HG03196 (cell line): ENCODE measurements around the gene C1orf185.
"Not testable (repeated sequence)": the region's sequence is repeated elsewhere in the genome, so short reads cannot be mapped to it uniquely, and the experiment has no call there.

Source experiments
- ATAC-seq: cut with Tn5 transposase; IDR thresholded peaks from one replicate; pipeline ENCODE4 v1.9.1; 2021; ENCODE audit not compliant: unreplicated experiment

The C1orf185 gene

DNA sequence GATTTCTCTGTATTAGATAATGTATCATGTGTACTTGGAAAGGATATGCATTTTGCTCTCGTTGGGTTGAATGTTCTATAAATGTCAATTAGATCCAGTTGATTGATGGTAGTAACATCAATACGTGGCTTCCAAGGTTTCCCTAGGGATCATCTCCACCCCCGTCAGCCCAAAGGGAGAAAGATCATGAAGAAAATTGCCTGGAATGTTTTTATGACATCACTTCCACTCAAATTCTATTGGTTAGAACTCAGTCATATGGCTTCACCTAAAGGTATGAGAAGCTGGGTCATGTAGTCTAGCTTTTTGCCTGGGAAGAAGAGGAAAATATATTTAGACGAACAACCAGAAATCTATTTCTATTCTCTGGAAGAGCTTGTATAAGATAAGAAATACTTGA is at the start of gene C1orf185:
C1orf185 (plus strand) TSS at position 253 of the 400 bp plus-strand sequence; CDS start at position 259, 6 bp downstream.
- no peak for ATAC-seq

DNA sequence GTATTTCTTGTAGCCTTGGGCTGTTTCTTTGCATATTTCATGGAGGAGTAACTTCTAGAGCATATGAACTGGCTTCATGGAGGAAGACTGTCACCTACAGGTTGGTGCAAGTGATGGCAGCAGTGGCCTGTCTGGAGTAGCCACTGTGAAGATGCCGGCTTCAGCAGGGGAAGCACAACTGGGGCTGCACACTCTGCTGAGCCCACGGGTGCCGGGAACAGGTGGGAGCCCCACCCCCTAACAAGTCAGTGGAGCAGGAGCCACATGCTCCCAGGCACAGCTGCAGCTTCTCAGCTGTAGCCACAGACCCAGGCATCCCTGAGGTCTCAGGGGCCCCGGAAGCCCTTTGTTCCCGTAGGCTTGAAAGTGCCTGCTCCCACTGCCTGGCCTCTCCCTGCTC is 43.2 kb upstream of the C1orf185 start:
- no peak for ATAC-seq

DNA sequence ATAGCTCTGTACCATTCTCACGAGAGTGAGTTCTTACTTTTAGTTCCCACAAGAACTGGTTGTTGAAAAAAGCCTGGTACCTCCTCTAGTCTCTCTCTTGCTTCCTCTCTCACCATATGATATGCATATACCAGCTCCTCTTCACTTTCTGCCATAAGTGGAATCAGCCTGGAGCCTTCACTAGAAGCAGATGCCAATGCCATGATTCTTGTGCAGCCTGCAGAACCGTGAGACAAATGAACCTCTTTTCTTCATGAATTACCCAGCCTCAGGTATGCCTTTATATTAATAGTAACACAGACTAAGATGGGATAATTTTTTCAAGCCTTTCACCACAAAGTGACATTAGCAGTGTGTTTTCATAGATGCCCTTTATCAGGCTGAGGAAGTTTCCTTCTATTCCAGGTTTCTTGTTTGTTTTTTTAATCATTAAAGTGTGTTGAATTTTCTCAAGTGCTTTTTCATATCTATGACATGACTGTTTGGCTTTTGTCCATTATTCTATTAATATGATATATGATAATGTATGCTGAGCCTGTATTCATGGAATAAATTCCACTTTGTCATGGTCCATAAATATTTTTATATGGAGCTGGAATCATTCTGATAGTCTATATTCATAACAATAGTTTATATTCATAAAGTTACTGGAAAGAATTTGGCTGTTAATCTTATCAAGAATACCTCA is 40.7 kb upstream of the C1orf185 start:
- ATAC-seq: no peak

DNA sequence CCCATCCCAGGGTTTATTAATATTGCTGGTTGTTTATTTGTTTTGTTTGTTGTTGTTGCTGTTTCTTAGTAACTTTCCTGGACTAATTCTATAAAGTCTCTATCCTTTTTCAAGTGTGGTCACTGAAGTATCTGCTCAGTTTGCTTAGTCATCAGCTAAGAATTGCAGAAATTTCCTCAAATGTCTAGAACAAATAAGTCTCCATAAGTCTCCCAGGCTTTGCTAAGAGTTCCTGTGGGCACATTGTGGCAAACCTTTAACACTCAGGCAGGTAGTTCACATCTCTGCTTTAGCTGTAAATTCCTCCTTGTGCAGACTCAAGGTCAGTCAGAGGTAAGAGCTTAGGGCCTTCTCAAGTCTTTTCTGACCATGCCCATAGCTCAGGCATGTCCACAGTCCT is 38.9 kb upstream of the C1orf185 start:
- no peak for ATAC-seq

DNA sequence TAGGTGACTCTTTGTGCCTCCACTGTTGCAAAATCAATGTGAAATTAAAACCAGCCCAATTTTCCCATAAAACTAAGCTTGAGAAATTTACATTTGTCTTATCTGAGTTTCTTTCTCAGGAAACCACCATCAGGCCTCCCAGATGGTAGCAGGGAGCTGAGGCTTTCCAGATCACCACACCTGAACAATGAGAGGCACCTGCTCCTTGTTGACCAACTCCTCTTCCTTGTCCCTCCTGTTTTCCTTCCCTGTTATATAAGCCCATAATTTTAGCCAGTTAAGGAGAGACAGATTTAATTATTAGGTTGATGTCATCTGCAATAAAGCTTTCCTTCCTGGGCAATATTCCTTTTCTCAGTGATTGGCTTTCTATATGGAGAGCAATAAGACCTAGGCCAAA is 32.0 kb upstream of the C1orf185 start:
- ATAC-seq: no peak

DNA sequence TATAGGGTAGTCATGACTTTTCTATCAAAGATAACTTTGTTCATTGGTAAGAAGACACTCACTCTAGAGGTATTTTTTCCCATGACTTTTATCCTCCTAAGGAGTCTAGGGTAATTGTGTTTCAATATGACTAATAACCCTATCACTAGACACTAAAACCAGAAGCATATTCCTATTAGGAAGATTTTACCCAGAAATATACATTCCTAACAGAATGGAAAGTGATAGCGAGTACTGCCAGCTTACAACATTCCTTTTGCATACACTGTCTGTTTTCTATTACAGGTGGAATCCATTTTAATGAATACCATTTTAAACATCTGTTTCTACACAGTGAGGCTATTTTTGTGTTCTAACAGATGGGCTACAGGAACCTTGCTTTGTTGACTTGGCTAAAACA is 31.4 kb upstream of the C1orf185 start:
- no peak for ATAC-seq

DNA sequence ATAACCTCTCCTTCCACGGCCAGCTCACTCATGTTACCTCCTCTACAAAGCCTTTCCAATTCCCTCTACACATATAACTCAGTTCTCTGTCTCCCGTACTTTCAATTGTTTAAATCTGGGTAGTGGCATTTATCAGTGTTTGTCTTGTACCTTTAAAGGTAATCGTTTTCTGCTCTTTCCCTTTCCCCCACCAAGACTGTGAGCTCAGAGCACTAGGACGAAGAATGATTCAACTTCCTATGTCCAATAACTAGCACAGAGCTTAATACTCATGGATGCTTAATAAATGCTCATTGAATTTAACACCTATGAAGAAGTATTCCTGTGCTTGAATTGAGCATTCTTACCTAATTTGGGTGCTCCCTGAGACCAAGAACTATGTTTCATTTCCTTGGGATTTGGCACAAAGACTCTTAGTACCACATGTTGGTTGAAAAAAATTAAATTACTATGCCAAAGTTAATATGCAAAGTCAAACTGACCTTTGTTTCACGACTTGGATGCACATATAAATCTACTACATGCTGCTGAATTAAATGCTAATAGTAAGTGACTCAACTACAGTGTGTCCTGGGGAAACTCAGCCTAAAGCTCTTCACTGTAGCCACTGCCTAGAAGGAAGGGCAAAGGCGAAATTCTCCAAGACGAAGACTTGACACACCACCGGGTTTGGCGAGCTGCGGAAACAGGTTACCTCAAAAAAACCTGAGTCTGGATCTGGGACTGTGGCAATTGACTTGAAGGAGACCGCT is 30.6 kb upstream of the C1orf185 start:
- no peak for ATAC-seq

DNA sequence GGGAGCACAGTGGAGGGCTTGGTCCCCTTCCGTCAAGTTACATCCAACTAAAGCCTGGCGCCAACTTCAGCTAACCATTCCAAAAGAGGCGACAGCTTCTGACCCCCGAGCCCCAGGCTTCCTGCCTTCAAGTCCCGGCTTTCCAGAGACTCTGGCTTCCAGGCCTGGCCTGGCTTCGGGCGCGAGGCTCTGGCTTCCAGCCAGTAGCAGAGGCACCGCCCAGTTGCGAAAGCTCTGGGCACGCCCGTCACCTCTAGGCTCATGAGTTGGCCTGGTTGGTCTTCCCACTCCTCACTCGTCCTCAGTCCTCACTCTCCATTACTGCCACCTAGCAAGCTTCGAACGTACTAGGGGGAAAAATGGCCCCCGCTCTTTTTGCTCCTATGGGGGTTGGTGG is 30.0 kb upstream of the C1orf185 start:
- ATAC-seq: no peak

DNA sequence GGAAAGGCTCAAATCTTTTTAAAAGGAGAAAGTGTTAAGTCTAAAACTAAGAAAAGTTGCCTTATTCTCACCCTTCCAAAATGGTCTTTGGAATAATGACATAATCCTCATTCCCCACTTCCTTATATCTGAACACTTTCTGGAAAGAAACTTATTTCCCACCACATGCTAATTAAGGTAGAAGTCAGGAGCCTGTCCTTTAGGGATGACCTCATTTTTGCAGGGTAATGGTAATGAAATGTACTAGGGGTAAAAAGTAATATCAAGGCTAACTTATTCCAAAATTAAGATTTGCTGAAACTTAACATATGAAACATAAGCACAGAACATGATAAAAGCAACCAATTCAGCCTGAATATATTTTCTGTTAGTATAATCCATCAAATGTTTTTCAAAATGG is 29.4 kb upstream of the C1orf185 start:
- no peak for ATAC-seq

DNA sequence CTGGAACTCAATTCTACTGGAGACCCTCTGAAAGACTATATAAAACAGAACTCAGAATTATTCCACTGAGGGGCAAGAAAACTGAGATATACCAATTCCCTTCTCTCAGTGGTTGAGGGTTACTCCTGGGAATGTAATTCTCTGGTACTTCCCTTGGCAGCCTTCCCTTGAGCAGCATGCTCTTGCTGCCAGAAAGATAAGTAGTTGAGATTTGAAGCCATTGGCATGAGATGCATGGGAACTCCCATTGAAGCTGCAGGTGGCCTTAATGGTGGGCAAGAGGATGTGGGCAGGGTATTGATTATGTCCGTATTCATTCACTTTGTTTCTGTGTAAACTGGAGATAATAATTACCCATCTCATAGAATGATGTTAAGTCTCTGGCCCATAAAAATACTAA is 28.6 kb upstream of the C1orf185 start:
- ATAC-seq: no peak

DNA sequence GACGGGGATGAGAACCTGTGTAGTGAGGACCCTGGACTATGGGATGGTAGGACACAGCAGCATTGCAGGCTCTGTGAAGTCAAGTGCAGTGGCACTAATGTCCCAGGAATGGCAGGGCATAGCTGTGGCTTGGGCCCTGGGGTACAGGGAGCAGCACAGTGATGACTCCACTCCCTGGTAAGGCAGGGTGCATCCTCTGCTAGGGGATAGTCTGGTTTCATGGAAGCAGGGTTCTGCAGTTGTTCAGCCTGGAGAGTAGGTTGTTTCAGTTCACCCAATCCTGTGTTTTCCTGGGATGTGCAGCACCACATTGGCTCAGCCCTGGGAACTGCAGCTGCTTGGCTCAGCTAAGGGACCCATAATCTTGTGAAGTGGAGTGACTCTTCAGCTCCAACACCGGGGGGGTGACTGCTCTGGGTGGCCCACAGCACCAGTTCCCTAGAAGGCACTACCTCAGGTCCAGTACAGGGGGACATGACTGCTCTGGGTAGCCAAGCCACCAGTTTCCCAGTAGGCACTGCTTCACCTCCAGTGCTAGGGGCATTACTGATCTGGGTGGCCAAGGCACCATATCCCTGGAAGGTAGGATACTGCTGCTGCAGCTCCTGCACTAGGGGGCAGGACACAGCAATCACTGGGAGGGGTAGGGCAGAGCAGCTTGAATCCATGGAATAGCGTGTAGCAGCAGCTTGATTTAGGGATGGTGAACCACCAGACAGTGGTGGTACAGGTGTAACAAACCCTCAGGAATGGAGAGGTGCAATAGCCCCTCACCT is 15.3 kb upstream of the C1orf185 start:
- ATAC-seq: no peak

DNA sequence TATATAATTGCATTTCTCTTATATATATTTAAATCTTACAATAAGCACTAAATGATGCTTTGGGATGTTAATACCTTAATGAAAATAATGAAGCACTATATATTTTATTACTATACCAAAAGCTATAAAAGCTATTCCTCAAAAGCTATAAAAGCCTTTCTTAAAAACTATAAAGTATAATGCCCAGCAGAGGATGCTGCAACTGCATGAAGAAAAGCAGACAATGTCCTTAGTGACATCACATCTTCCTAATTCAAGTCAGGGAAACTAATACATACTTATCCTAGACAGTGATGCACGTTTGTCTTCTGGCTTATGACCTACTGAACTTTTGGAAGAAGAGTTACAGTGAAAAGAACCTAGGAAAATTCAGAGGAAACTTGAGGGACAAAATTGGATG is 13.6 kb upstream of the C1orf185 start:
- no peak for ATAC-seq

DNA sequence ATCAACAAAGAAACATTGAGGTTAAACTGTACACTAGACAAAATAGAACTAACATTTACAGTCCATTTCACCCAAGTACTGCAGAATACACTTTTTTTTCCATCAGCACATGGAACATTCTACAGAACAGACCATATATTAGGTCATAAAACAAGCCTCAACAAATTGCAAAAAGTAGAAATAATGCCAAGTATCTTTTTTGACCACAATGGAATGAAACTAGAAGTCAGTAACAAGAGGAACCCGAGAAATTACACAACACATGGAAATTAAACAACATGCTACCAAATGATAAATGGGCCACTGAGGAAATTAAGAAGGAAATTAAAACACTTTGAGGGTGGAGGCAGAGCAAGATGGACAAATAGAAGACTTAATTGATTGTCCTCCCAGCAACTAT is 8.4 kb upstream of the C1orf185 start:
- ATAC-seq: no peak

DNA sequence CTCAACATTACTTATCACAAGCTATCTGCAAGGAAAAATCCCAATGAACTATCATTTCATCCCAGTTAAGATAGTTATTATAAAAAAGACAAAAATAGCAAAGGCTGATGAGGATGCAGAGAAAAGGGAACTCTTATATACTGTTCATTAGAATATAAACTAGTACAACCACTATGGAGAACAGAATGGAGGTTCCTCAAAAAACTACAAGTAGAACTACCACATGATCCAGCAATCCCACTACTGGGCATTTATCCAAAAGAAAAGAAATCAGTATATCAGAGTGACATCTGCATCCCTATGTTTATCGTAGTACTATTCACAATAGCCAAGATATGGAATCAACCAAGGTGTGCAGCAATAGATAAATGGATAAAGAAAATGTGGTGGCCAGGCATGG is 4.9 kb upstream of the C1orf185 start:
- ATAC-seq: no peak

DNA sequence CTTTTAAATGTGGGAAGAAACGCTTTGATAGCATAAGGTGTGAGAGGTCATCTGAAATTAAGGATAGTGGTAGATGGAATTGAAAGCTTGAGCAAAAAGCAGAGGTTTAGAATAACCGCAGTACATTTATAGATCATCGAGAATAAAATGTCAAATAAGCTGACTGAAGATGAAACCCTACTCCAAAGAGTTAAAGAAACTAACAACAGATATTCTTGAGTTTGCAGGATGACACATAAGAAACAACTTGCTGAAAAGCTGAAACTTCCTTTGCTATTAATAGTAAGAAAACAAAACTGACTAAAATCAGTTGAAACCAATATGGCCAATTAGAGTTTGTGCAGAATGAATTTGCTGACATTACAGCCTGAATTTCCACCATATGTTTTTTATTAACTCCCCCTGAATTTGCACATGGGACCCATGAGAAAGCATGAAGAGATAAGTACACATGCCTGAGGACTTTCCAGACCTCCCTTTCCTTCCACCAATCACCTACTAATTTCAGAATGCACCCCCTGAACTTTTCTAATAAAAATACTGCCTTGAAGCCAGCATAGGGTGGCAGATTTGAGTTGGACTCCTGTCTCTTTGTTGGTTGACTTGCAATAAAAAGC is 1.7 kb upstream of the C1orf185 start:
- no peak for ATAC-seq

DNA sequence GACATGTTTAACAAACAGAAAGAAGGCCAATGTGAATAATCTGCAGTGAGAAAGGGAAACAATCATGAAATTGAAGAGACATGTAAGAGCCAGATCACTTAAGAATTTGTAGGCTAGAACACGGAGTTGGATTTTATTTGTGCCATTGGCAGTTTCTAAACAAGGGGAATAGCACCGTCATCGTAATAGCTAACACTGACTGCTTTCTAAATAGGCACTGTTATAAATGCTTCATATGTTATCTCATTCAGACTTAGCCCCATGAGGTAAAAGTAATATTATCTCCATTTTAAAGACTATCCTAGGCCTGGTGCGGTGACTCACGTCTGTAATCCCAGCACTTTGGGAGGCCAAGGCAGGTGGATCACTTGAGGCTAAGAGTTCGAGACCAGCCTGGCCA is 12.1 kb downstream of the C1orf185 start:
- ATAC-seq: no peak

DNA sequence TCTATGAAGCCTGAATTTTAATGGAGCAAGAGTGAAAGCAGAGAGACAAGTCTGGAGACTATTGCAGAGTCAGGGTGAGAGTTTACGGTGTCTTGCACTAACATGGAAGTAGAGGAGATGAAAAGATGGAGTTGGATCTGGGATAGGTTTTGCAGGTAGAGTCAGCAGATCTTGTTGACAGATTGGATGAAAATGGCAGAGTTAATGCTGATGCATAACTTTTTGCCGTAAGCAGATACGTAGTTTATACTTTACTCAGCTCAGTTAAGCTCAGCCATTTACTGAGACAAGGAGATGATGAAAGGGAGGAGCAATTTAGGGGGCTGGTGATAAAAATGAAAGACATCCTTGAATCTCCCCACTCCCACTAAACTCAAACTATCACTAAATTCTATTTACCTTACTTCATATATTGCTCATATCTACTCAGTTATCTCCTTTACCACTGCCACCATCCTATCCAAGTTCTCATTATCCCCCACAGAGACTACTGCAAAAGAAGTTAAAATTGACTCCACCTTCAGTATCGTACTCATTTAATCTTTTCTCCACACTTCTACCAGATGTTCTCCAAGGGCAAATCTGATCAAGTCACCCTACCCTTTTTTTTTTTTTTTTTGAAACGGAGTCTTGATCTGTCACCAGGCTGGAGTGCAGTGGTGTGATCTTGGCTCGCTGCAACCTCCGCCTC is 13.8 kb downstream of the C1orf185 start:
- no peak for ATAC-seq

DNA sequence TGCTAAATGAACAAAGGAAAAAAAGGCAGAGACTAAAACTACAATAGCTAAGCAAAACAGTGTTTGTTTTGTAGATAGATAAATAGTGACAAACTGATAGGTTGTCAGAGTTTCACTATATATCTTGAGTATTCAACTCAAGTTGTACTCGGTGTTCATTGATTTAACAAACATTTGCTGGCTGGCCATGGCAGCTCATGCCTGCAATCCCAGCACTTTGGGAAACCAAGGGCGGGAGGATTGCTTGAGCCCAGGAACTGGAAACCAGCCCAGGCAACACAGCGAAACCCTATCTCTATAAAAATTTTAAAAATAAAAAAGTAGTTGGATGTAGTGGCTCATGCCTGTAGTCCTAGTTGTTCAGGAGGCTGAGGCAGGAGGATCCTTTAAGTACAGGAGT is 17.3 kb downstream of the C1orf185 start:
- no peak for ATAC-seq

DNA sequence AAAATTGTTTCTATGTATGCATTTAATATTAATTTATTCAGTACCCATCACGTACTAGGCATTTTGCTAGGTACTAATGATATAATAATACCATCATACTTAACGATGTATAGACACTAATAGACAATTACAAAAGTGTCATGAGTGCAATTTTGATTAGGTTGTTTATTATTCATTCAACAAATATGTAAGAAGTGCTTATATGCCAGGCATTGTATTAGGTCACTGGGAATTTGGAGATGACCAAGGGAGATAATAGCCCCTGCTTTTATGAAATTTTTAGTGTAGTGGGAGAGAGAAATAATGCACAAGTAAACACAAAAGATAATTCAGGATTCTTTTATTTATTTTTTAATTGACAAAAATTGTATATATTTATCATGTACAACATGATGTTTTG is 18.6 kb downstream of the C1orf185 start:
- ATAC-seq: no peak

DNA sequence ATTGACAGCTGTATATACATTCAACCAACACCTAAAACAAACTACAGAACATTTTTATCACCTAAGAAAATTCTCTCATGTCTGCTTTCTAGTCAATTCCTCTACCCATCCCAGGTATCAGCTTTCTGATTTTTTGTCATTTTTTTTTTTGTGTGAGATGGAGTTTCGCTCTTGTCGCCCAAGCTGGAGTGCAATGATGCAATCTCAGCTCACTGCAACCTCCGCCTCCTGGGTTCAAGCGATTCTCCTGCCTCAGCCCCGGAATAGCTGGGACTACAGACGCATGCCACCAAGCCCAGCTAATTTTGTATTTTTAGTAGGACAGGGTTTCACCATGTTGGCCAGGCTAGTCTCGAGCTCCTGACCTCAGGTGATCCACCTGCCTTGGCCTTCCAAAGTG is 25.1 kb downstream of the C1orf185 start:
- not testable (repeated sequence) for ATAC-seq

DNA sequence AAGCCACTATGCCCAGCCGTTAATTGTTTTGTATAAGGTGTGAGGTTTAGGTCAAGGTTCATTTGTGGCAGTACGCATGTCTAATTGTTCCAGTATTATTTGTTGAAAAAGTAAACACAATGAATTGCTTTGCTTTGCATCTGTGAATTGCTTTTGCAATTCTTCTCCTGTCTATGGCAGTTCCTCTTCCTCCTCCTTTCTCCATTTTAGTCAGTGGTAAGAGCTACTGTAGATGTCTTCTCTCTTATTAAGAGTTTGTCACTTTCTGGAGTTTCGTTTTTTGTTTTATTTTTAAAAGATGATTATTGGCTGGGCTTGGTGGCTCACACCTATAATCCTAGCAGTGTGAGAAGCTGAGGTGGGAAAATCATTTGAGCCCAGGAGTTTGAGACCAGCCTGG is 29.2 kb downstream of the C1orf185 start:
- ATAC-seq: no peak
